ENCODE data around the gene SLC6A12.
A peak's percentile ranks its signal among the peaks of the same experiment; 100 is the strongest.

The SLC6A12 gene

DNA sequence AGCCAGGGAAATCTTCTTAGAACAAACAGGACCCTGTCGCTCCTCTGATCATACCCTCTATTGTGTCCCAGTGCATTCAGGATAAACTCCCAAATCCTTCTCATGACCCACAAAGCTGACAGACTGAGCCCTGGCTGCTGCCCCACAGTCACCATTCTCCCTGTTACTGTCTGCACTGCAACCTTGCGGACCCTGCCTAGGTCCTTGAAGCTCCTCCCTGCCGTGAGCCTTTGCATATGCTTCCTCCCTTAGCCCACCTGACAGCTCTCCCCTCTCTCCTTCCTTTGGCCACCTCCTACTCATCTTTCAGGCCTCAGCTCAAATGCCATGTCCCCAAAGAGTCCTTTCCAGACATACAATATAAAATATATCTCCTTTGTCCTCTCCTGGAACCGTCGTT, 62.4 kb downstream of the SLC6A12 start:
- peaks cover 24% of the 10 kb centered on the region for H3K27me3 ChIP-seq (ENCODE audit: insufficient read depth, low read length)
- H3K4me3 ChIP-seq (ENCODE audit: low read length) = no peak overlapping the region
- H2AFZ ChIP-seq (ENCODE audit: low read depth, low read length) = no peak overlapping the region

DNA sequence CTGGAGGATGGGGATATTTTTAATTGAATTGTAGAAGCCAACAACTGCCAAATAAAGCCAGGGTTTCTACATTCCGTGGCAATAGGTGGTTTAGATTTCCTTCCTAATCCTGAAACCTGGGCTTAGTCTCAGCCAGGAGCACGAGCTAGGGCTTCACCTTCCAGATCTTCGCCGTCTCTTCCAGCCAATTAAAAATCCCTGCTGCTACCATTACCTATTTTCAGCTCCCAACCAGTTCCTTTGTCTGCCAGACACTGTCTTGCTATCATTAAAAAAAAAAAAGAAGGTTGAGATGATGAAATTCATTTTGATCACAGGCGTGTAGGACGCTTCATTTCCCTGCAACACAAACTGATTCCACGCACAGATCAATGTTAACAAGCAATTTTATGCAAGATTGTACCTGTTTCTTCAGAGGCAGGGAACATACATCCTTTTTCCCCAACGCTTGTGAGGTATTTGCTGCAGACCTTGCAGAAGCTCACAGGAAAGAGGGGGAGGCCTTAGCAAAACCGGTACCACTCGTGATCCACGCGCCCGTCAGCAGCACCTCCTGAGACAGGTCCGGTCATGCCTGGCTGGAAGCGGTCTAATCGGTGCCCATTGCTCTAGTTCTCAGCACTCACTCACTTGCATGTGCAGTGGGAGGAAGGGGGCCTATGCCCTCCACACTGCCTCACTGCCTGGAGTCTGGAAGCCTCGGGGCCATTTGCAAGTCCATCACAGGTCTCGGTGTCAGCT, 65.1 kb downstream of the SLC6A12 start:
- peaks cover 9% of the 10 kb centered on the region for H3K4me1 ChIP-seq (ENCODE audit: insufficient read depth, low read length)
- H3K36me3 ChIP-seq (ENCODE audit: insufficient read depth, low read length) = no peaks in the 10 kb centered on the region
- peaks cover 12% of the 10 kb centered on the region for H3K27me3 ChIP-seq (ENCODE audit: insufficient read depth, low read length)
- H3K9me3 ChIP-seq (ENCODE audit: low read length) = no peaks in the 10 kb centered on the region
- H2AFZ ChIP-seq (ENCODE audit: low read depth, low read length) = no peak overlapping the region
- no peak overlapping the region for H3K4me3 ChIP-seq (ENCODE audit: low read length)

More for the DNA sequence above, 62.4 kb downstream of the SLC6A12 start:
- no peaks in the 10 kb centered on the region for H3K4me1 ChIP-seq (ENCODE audit: insufficient read depth, low read length)
- H3K36me3 ChIP-seq (ENCODE audit: insufficient read depth, low read length) = no peaks in the 10 kb centered on the region
- no peaks in the 10 kb centered on the region for H3K9me3 ChIP-seq (ENCODE audit: low read length)

DNA sequence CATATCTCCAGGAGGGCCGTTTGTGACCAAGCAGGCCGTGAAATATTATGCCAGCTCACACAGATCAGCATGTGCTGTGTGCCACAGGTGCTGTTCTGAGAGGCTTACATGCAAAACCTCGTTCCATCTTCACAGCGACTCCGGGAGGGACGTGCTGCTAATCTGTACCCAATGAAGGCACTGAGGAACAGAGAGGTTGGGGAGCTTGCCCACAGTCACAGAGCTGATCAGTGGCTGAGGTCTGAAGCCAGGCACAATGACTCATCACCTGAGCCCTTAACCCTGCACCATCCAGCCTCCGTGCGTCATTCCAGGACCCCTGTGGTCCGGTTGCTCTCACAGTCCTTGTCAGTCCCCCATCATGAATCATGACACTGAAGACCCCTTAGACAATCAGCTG, 66.7 kb downstream of the SLC6A12 start:
- Histone ChIP-seq H3K27me3 (ENCODE audit: insufficient read depth, low read length) (peaks cover 12% of the 10 kb centered on the region), H2AFZ (ENCODE audit: low read depth, low read length) (no peak overlapping the region), H3K4me1 (ENCODE audit: insufficient read depth, low read length) (peaks cover 11% of the 10 kb centered on the region), H3K4me3 (ENCODE audit: low read length) (no peak overlapping the region), H3K36me3 (ENCODE audit: insufficient read depth, low read length) (no peaks in the 10 kb centered on the region), H3K9me3 (ENCODE audit: low read length) (no peaks in the 10 kb centered on the region)

DNA sequence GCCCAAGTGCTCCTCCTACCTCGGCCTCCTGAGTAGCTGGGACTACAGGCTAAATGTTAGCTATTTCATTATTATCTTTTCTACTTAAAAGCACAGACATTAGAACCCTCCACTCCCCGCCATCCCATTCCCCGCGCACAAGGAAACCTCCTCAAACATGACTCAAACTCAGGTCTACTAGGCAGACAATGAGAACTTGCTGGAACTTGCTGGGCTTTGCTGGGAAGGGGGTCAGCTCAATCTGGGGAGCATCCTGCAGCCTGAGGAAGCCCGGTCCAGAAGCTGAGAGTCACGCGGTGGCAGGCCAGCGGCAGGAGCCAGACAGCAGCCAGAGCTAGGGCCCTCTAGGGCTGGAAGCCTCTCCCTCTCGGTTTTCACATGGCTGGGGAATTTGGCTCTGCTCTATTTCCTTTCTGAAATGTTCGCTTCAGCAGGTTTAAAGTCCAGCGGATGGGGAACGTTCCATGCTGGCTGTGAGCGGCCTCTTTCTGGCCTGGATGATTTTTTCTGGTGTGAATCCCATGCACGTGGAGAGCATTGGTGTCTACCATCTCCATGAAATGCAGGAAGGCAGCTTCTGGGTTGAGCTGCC, 68.5 kb downstream of the SLC6A12 start:
- H3K36me3 ChIP-seq (ENCODE audit: insufficient read depth, low read length) = no peaks in the 10 kb centered on the region
- H3K27me3 ChIP-seq (ENCODE audit: insufficient read depth, low read length) = peaks cover 21% of the 10 kb centered on the region
- H3K9me3 ChIP-seq (ENCODE audit: low read length) = no peaks in the 10 kb centered on the region
- H3K4me3 ChIP-seq (ENCODE audit: low read length) = no peak overlapping the region
- H3K4me1 ChIP-seq (ENCODE audit: insufficient read depth, low read length) = peaks cover 11% of the 10 kb centered on the region
- no peak overlapping the region for H2AFZ ChIP-seq (ENCODE audit: low read depth, low read length)

DNA sequence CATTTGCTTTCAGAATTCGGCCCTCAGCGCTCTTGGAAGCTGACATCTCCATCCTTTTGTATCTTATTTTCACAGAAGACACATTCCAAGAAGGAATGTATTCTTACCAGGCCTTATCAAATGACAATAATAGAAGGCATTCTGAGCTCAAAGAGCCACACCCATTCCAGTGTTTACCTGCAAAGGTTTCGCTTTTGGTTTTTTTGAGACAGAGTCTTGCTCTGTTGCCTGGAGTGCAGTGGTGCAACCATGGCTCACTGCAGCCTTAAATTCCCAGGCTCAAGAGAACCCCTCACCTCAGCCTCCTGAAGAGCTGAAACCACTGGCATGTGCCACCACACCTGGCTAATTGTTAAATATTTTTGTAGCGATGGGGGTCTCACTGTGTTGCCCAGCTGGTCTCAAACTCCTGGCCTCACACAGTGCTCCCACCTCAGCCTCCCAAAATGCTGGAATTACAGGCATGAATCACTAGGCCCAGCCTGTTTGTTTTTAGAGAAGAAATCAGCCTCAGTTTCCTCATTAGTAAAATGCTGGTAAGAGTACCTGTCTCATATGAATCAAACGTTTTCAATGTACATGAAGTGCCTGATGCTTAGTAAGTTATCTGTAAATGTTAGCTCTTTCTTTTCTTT, 69.2 kb downstream of the SLC6A12 start:
- peaks cover 11% of the 10 kb centered on the region for H3K4me1 ChIP-seq (ENCODE audit: insufficient read depth, low read length)
- peaks cover 27% of the 10 kb centered on the region for H3K27me3 ChIP-seq (ENCODE audit: insufficient read depth, low read length)
- H3K4me3 ChIP-seq (ENCODE audit: low read length) = peak overlapping the region; percentile 1
- H3K9me3 ChIP-seq (ENCODE audit: low read length) = no peaks in the 10 kb centered on the region
- H2AFZ ChIP-seq (ENCODE audit: low read depth, low read length) = peak overlapping the region; percentile 66
- H3K36me3 ChIP-seq (ENCODE audit: insufficient read depth, low read length) = no peaks in the 10 kb centered on the region

DNA sequence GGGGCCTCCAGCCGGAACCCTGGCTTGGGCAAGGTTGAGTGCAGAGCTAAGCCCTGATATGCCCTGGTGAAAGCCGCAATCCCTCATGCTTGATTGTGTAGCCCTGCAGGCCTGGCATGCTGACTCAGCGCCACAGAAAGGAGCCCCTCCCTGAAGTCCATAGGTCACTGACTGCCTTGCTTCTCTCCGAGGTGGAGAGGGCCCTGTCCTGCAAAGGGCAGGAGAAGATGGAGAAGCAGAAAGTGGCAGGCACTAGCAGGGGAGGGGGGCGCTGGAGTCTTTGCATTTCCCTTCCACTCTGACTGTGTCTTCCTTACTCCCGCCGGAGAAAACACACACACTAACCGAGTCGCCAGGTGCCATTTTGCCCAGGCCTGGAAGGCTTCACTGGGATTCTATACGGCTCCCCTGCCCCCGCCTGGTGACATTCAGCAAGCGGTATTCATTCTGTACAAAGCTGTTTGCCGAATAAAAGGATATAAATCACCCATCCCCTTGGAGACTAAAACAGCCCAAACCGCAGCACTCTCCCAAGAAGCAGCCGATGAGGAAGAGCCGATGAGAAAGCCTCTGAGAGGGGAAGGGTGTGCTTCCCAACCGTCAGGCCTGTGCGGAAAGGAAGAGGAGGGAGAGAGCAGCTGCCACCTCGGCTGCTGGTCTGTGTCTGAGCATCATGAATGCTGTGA, 69.8 kb downstream of the SLC6A12 start:
- Histone ChIP-seq H2AFZ (ENCODE audit: low read depth, low read length) (peak overlapping the region; percentile 66), H3K4me3 (ENCODE audit: low read length) (peak overlapping the region; percentile 1), H3K36me3 (ENCODE audit: insufficient read depth, low read length) (no peaks in the 10 kb centered on the region), H3K4me1 (ENCODE audit: insufficient read depth, low read length) (peaks cover 11% of the 10 kb centered on the region), H3K27me3 (ENCODE audit: insufficient read depth, low read length) (peaks cover 33% of the 10 kb centered on the region), H3K9me3 (ENCODE audit: low read length) (peaks cover 2% of the 10 kb centered on the region)

DNA sequence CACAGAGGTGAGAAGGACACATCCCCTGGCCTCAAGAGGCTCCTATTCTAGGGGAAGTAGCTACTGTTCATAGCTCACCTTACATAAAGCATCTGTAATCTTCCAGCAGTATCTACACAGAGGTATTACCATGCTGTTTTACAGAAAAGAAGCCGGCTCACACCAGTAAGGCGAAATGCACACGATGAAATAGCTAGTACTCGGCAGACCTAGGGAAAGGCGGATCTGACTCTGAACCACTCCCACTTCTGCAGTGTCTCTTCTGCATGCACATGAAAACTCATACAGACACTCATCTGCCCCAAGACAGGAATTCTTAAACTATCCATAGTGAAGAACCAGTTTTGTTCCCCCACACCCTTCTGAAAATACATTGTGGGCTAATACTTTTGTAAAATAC, 73.8 kb downstream of the SLC6A12 start:
- H3K27me3 ChIP-seq (ENCODE audit: insufficient read depth, low read length) = peaks cover 41% of the 10 kb centered on the region
- H3K9me3 ChIP-seq (ENCODE audit: low read length) = peaks cover 3% of the 10 kb centered on the region
- H3K4me3 ChIP-seq (ENCODE audit: low read length) = no peak overlapping the region
- H2AFZ ChIP-seq (ENCODE audit: low read depth, low read length) = no peak overlapping the region
- peaks cover 11% of the 10 kb centered on the region for H3K4me1 ChIP-seq (ENCODE audit: insufficient read depth, low read length)
- no peaks in the 10 kb centered on the region for H3K36me3 ChIP-seq (ENCODE audit: insufficient read depth, low read length)
